NCI-H526 (cell line): Measurements from ENCODE around the gene OSBPL10.

Experiments used
- DNase-seq, 2 experiments: peaks; one replicate each; lab custom pipeline; 2025; lab: John Stamatoyannopoulos, UW

Gene OSBPL10

GRCh38 chr3:31614162-31614921, 366.7 kb downstream of the OSBPL10 start:
- no peak for DNase-seq

- peak; percentile 71 to 75 for DNase-seq
These were observed 367.4 kb downstream of the OSBPL10 start for GRCh38 chr3:31613654-31614053.

GRCh38 chr3:31613177-31613576, 367.9 kb downstream of the OSBPL10 start:
- DNase-seq = peak in 1 of 2 experiments; percentile 19
